Astrocyte of the cerebellum (primary cell): ENCODE measurements around the gene DIDO1.

Experiments
- DNase-seq: peaks from one replicate; pipeline ENCODE4 v3.0.0-alpha.2; 2011; ENCODE audit warnings: low read depth
- H3K4me3 ChIP-seq: 2 replicates; pipeline ENCODE4 v1.5.1; 2011; ENCODE audit warnings: mild to moderate bottlenecking, low read depth, low read length, moderate library complexity
- in situ Hi-C: cut with HindIII; loops from 2 replicates; pipeline ENCODE4 v1.10.0; 2017; ENCODE audit warnings: low sequenced_read_pairs
- TF ChIP-seq, protein P1 (sequence below): IDR thresholded peaks from 2 replicates; pipeline ENCODE4 v1.5.1; 2012; ENCODE audit warnings: low read length, low read depth, moderate library complexity, mild to moderate bottlenecking; ENCODE audit errors: missing control alignments

Gene DIDO1

GRCh38 chr20:62908971-62909791 is 17.1 kb downstream of the DIDO1 start:
- TF ChIP-seq, protein P1, sequence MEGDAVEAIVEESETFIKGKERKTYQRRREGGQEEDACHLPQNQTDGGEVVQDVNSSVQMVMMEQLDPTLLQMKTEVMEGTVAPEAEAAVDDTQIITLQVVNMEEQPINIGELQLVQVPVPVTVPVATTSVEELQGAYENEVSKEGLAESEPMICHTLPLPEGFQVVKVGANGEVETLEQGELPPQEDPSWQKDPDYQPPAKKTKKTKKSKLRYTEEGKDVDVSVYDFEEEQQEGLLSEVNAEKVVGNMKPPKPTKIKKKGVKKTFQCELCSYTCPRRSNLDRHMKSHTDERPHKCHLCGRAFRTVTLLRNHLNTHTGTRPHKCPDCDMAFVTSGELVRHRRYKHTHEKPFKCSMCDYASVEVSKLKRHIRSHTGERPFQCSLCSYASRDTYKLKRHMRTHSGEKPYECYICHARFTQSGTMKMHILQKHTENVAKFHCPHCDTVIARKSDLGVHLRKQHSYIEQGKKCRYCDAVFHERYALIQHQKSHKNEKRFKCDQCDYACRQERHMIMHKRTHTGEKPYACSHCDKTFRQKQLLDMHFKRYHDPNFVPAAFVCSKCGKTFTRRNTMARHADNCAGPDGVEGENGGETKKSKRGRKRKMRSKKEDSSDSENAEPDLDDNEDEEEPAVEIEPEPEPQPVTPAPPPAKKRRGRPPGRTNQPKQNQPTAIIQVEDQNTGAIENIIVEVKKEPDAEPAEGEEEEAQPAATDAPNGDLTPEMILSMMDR: no peak
- in situ Hi-C loops: no loop called here
- no peak for DNase-seq
- H3K4me3 ChIP-seq: no peak overlapping the region

DNA sequence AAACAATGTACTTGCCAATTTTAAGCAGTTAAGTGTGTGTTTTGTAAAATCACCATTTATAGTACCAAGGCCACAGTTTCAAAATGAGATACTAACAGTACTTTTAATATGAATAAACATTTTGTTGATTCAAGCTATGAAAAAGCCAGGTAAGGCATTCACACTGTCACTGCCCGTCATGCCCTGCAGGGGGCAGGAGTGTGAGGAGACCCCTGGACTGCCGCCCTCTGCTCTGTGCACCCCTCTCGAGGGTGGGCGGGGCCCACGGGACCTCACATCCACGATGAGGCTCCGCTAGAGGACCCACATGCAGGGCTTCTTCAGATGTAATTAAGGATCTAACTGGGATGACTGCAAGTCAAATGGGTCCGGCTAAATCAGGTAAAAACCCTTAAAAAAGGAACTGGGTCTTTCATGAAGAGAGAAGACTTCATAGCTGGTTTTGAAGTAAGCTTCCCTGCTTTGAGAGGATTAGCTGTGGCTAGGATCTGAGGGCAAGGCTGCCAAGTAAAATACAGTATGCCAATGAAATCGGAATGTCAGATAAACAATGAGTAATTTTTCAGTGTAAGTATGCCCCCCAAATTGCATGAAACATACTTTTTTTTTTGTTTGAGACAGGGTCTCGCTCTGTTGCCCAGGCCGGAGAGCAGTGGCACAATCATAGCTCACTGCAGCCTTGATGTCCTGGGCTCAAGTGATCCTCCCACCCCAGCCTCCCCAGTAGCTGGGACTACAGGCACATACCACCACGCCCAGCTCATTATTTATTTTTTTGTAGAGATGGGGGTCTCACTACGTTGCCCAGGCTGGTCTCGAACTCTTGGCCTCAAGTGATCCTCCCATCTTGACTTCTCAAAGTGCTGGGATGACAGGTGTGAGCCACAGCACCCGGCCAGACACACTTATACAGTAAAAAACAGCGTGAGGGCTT is 18.7 kb downstream of the DIDO1 start:
- in situ Hi-C loops: no loop called here
- H3K4me3 ChIP-seq: no peak overlapping the region
- TF ChIP-seq, protein P1: peak; percentile 41
- no peak for DNase-seq

GRCh38 chr20:62906647-62907375 is 19.5 kb downstream of the DIDO1 start:
- in situ Hi-C loops: no loop called here
- no peak overlapping the region for H3K4me3 ChIP-seq
- no peak for DNase-seq
- TF ChIP-seq, protein P1: no peak

- TF ChIP-seq, protein P1: no peak
- DNase-seq: no peak
- H3K4me3 ChIP-seq: no peak overlapping the region
- in situ Hi-C loops: no loop called here
These were observed 20.1 kb downstream of the DIDO1 start for GRCh38 chr20:62906209-62906608.

DNA sequence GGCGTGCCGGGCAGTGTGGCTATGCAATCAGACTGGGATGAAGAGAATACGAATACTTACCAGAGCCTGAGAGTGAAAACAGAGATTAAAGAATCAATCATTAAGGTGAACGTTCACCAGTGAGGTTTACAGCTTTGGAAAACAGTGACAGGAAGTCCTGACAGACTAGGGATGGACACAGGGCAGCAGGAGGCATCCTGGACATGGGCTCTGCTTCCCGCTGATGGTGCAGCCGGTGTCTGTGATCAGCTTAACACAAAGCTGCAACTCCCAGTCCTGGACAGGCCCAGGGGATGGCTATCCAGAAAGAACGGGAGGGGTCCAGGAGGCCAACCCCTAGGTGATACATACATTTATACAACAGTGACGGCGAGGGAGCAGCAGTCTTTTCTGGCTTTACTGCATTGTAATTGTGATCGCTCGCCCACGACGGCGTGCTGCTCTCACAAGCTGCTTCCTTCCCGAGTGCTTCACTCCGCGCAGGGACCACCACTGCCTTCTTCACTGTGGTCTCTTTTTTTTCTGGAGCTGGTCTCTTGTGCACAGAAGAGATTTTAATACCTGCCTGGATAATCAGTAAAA is 20.7 kb downstream of the DIDO1 start:
- no peak overlapping the region for H3K4me3 ChIP-seq
- TF ChIP-seq, protein P1: no peak
- DNase-seq: no peak
- in situ Hi-C loops: no loop called here
